Measurements from ENCODE around the gene MEGF8.

MEGF8 gene

GRCh38 chr19:42412661-42413076 lies 87.2 kb downstream of the MEGF8 start:
- DNase-seq (ENCODE audit: low read depth, low spot score): no peak

GRCh38 chr19:42419309-42419708 lies 93.9 kb downstream of the MEGF8 start:
- no peak for DNase-seq (ENCODE audit: low read depth, low spot score)

DNA sequence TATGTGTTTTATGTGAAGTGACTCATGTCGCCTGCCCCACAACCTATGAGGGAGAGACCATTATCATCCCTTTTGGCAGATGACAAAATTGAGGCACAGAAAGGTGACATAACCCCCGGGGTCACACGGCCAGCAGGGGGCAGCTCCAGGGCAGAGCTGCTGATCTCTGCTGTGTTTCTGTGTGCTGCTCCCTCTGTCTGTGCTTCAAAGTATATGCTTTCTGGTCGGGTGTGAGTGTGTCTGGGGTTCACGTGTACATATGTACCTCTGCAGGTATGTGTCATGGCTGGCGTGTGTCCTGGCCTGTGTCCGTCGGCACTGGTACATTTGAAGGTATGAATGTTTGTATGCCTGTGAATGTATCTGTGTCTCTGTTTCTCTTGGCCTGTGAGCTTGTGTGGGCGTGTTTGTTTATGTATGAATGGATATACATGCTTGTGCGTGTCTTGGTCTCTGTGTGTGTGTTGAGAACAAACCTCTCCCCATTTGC lies 94.7 kb downstream of the MEGF8 start:
- peak; percentile 42 for DNase-seq (ENCODE audit: low read depth, low spot score)

GRCh38 chr19:42421101-42421500 lies 95.7 kb downstream of the MEGF8 start:
- no peak for DNase-seq (ENCODE audit: low read depth, low spot score)

GRCh38 chr19:42421591-42422031 lies 96.2 kb downstream of the MEGF8 start:
- no peak for DNase-seq (ENCODE audit: low read depth, low spot score)

DNA sequence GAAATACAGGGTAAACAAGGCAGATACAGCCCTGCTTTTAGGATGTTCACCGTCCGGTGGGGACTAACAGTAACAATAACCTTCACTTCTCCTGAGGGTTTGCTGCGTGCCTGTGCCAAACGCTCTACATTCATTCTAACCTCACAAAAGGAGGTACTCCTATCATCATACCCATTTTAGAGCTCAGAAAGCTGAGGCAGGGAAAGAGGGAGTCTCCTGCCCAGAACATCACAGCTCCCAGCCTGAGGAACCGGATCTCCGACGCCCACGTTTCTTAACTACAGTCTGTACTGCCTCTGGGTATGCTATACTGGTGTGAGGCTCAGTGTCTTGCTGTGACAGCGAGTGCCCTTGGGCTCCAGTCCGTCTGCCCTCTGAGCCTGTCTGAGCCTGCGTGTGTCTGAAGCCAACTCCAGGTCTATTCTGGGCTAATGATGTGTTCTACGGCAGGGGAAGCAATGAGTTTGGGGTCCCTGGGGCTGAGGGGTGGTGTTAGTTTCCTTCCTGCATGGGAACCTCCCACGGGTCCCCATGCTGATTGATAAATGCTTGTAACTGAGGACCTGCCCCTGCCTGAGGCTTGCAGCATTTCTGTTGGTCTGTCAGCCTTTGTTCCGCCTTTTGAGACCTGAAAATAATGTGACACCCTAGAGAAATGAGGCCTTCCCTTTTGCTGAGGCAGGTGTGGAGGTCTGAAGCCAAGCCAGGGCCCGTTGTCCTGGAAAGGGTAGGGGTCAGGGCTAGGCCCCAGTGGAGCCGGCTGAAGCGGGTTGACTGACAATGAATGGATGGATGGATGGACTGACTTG lies 96.9 kb downstream of the MEGF8 start:
- DNase-seq (ENCODE audit: low read depth, low spot score): no peak

- no peak for DNase-seq (ENCODE audit: low read depth, low spot score)
These were observed 97.5 kb downstream of the MEGF8 start for GRCh38 chr19:42422901-42423461.

GRCh38 chr19:42423462-42424344 lies 98.3 kb downstream of the MEGF8 start:
- peak; percentile 91 for DNase-seq (ENCODE audit: low read depth, low spot score)

GRCh38 chr19:42424345-42424707 lies 98.9 kb downstream of the MEGF8 start:
- no peak for DNase-seq (ENCODE audit: low read depth, low spot score)

DNA sequence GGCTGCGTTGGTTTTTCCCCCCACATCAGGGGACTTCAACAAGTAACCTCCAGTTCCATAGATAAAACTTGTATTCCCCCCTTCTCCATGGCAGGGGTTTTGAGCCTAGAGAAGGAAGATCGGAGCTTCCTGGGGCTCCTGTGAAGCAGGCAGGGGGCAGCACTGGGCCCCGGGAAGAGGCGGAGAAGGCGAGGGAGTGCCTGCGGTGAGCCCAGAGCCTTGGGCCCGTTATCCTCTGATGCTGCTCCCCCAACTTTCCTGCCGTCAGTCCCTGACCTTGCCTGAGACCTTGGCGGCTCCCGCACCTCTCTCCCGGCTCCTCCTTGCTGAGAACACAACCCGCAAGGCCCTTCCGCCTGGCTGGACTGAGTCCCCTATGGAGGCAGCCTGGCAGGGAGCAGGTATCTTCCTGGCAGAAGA lies 99.3 kb downstream of the MEGF8 start:
- DNase-seq (ENCODE audit: low read depth, low spot score): no peak

DNA sequence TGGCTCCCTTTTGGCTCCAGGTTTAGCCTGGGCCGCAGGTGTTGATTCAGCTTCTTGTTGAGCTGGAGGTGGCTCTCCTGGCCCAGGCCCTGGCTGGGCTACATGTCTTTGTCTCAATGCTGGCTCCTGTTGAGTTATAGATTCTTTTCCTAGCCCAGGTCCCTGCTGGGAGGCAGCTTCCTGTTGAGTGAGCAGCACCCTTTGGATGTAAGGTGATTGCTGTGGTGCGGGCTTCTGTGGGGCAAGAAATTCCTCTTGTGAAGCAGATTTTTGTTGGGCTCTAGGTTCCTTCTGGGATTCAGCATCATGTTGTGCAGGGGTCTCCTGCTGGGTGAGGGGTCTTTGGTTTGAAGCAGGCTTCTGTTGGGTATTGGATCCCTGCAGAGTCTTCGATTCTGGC lies 101.2 kb downstream of the MEGF8 start:
- no peak for DNase-seq (ENCODE audit: low read depth, low spot score)

GRCh38 chr19:42427313-42427712 lies 101.9 kb downstream of the MEGF8 start, which contains the start of gene LIPE:
Gene LIPE (minus strand): TSS chr19:42427388. CDS start chr19:42427149, 239 bp downstream.
- no peak for DNase-seq (ENCODE audit: low read depth, low spot score)

All from activated naive CD8-positive, alpha-beta T cell treated with anti-CD3 and anti-CD28 coated beads, Interleukin-2, amount 50 U/mL, for 16 hours (primary cell).